ENCODE measurements around the gene NAB2.

The NAB2 gene

DNA sequence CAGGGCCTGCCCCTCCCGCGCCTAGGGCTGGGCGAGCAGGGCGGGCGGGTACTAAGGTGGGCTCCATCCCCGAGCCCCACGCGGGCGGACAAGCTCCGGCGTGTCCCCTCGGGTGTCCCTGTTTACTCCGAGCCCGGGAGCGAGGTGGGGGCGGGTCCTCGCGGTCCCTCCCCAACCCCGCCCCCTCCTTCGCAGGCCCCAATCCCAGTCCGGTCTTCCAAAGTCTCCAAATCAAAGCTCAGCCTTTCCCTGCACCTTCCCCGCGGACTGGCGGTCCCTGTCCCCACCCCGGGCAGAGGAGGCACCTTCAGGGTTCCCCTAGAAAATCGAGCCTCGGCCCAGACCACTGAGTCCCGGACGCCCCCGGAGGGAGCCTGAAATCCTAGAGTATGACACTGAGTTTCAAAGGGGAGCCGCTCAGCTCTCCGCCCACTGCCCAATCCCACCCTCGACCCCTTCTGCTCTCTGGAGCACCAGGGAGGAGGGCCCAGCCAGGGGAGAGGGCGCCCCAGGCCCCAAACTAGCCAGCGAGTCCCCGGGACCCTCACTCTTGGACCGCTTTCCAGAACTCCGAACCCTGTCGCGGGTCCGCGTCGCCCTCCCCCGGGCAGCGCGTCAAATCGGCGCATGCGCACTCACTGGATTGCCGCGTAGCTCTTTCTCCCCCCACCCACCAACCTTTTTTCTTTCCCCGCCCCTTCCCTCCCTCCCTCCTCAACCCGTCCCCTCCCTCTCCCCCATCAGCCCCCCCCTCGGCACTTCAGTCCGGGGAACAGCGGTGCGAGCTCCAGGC is 39.0 kb downstream of the NAB2 start, which contains the start of gene LRP1:
LRP1 (plus strand) TSS at position 758 of the 793 bp plus-strand sequence. CDS start 482 bp downstream, outside the sequence.
- peaks cover 33% of the 10 kb centered on the region for H3K27me3 Mint-ChIP-seq (ENCODE audit: low read depth, poor library complexity)
- TF ChIP-seq, protein P1, sequence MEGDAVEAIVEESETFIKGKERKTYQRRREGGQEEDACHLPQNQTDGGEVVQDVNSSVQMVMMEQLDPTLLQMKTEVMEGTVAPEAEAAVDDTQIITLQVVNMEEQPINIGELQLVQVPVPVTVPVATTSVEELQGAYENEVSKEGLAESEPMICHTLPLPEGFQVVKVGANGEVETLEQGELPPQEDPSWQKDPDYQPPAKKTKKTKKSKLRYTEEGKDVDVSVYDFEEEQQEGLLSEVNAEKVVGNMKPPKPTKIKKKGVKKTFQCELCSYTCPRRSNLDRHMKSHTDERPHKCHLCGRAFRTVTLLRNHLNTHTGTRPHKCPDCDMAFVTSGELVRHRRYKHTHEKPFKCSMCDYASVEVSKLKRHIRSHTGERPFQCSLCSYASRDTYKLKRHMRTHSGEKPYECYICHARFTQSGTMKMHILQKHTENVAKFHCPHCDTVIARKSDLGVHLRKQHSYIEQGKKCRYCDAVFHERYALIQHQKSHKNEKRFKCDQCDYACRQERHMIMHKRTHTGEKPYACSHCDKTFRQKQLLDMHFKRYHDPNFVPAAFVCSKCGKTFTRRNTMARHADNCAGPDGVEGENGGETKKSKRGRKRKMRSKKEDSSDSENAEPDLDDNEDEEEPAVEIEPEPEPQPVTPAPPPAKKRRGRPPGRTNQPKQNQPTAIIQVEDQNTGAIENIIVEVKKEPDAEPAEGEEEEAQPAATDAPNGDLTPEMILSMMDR (IDR thresholded peaks at IDR 0.05), result no peak
- peaks cover 50% of the 10 kb centered on the region for H3K4me1 Mint-ChIP-seq
- no peaks in the 10 kb centered on the region for H3K36me3 Mint-ChIP-seq (ENCODE audit: low read depth)
- DNase-seq, result peak; percentile 83
- peak within 1 kb of the TSS; percentile 90 for H3K4me3 Mint-ChIP-seq
- no peaks in the 10 kb centered on the region for H3K9me3 Mint-ChIP-seq
- H3K27ac Mint-ChIP-seq, result peak within 1 kb of the TSS; percentile 94

DNA sequence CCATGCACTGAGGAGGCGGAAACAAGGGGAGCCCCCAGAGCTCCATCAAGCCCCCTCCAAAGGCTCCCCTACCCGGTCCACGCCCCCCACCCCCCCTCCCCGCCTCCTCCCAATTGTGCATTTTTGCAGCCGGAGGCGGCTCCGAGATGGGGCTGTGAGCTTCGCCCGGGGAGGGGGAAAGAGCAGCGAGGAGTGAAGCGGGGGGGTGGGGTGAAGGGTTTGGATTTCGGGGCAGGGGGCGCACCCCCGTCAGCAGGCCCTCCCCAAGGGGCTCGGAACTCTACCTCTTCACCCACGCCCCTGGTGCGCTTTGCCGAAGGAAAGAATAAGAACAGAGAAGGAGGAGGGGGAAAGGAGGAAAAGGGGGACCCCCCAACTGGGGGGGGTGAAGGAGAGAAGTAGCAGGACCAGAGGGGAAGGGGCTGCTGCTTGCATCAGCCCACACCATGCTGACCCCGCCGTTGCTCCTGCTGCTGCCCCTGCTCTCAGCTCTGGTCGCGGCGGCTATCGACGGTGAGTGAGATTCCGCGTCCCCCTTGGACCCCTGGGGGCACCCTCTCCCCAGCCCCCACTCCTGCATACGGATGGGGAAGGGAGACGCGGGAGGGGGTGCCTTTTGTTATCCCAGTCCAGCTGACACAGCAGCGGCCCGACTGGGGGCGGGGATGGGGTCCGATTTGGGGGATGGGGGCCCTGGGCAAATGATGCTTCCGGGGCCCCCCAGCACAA is 39.8 kb downstream of the NAB2 start:
- DNase-seq, result peak; percentile 42
- Mint-ChIP-seq H3K4me1 (peaks cover 58% of the 10 kb centered on the region), H3K4me3 (peak overlapping the region; percentile 90), H3K9me3 (no peaks in the 10 kb centered on the region), H3K27ac (no peak overlapping the region), H3K36me3 (ENCODE audit: low read depth) (no peaks in the 10 kb centered on the region), H3K27me3 (ENCODE audit: low read depth, poor library complexity) (peaks cover 30% of the 10 kb centered on the region)
- TF ChIP-seq, protein P1 (IDR thresholded peaks at IDR 0.05), result no peak

DNA sequence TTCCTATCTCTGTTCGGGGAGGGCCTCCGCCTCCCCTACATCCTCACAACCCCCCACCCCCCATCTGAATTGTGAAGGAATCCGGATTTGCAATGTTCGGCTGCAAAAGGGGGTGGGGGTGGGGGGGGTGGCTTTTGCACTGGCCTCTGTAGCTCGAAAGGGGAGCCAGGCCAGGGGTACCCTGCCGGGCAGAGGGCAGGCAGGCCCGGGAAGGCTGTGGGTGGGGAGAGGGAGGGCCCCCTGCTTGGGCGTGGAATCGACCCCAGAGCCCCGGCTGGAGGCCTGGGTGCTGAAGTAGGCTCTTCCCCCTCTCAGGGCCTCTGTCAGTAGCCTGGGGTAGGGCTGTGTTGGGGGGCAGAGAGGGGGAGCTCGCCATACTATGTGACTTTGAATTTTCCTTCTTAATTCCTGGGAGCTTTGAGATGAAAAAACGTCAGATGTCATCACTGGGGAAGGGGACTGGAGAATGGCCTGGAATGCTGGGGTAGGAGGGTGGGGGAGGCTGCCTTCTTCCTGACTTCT is 40.5 kb downstream of the NAB2 start:
- TF ChIP-seq, protein P1 (IDR thresholded peaks at IDR 0.05), result no peak
- Mint-ChIP-seq H3K9me3 (no peaks in the 10 kb centered on the region), H3K36me3 (ENCODE audit: low read depth) (no peaks in the 10 kb centered on the region), H3K27me3 (ENCODE audit: low read depth, poor library complexity) (peaks cover 23% of the 10 kb centered on the region), H3K4me1 (peaks cover 65% of the 10 kb centered on the region), H3K27ac (no peak overlapping the region), H3K4me3 (peak overlapping the region; percentile 90)
- peak; percentile 29 for DNase-seq

DNA sequence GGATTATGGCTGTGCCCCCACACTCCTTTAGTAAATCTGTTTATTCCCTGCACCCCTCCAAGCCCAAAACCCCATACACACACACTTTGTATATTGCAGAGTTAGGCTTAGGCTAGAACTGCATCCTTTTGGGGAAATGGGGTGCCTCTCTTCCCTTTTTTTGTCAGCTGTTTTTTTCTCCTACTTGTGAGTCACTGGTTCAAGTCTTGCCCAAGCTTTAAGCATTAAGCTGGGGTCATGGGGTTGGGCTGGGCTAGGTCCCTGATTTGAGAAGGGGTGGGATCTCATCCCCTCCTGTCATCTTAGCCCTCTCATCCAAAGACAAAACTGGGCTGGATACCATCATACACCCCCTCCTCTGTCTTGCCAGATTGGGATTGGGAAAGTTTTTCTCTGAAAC is 41.0 kb downstream of the NAB2 start:
- no peak for DNase-seq

DNA sequence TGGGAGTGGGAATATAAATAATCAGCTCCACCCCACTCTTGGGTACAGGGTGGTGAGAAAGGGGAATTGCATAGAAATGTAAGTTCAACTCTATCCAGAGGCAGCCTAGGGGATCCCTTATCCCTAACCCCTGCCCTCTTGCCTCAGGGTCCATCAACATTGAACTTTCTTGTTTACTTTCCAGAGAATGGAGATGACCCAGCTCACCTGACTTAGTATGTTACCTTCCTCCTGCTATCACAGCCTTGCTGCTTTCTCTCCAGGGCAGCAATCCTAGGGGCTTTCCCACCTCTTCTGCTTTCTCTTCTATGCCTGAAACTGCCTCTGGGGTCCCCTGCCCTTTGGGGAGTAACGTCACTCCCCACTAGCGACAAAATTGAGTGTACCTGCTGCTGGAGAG is 42.0 kb downstream of the NAB2 start:
- no peak for DNase-seq
- peaks cover 19% of the 10 kb centered on the region for H3K27me3 Mint-ChIP-seq (ENCODE audit: low read depth, poor library complexity)
- H3K4me3 Mint-ChIP-seq, result peak overlapping the region; percentile 90
- no peaks in the 10 kb centered on the region for H3K36me3 Mint-ChIP-seq (ENCODE audit: low read depth)
- no peaks in the 10 kb centered on the region for H3K9me3 Mint-ChIP-seq
- peak overlapping the region; percentile 85 for H3K27ac Mint-ChIP-seq
- TF ChIP-seq, protein P1 (IDR thresholded peaks at IDR 0.05), result no peak
- peaks cover 80% of the 10 kb centered on the region for H3K4me1 Mint-ChIP-seq

More for the DNA sequence above, 41.0 kb downstream of the NAB2 start:
- Mint-ChIP-seq H3K27me3 (ENCODE audit: low read depth, poor library complexity) (peaks cover 19% of the 10 kb centered on the region), H3K4me3 (peak overlapping the region; percentile 90), H3K27ac (no peak overlapping the region), H3K36me3 (ENCODE audit: low read depth) (no peaks in the 10 kb centered on the region), H3K4me1 (peaks cover 70% of the 10 kb centered on the region), H3K9me3 (no peaks in the 10 kb centered on the region)
- TF ChIP-seq, protein P1 (IDR thresholded peaks at IDR 0.05), result no peak

Data from nephron progenitor cell (in vitro differentiated cells).